Neural progenitor cell (in vitro differentiated cells): Measurements from ENCODE around the gene RASSF5. TPM values are rescaled to one million over a fixed set of nuclear protein-coding genes. Genes with fewer than 3 reads are reported as not detected.

Experiments
- DNase-seq: peaks from one replicate; pipeline ENCODE4 v3.0.0-alpha.2; 2016; ENCODE audit warnings: low spot score
- H2AFZ ChIP-seq: fragments of 200-600 bp; sonication (generic); replicated peaks from 2 replicates; pipeline ENCODE4 v1.6.1; 2016; ENCODE audit warnings: antibody characterized with exemption
- H3F3A ChIP-seq: fragments of 200-600 bp; sonication (generic); 2 replicates; pipeline ENCODE4 v1.6.1; 2016; ENCODE audit warnings: antibody characterized with exemption, low read depth
- H3K27ac ChIP-seq: fragments of 200-600 bp; sonication (generic); 2 replicates; pipeline ENCODE4 v1.5.1; 2016; ENCODE audit warnings: mild to moderate bottlenecking
- H3K27me3 ChIP-seq: fragments of 200-600 bp; sonication (generic); 2 replicates; pipeline ENCODE4 v1.6.1; 2016; ENCODE audit warnings: mild to moderate bottlenecking, moderate library complexity
- H3K36me3 ChIP-seq: fragments of 200-600 bp; sonication (generic); 2 replicates; pipeline ENCODE4 v1.5.1; 2016
- H3K4me1 ChIP-seq: fragments of 200-600 bp; sonication (generic); 2 replicates; pipeline ENCODE4 v1.6.1; 2016; ENCODE audit warnings: mixed run types
- H3K4me2 ChIP-seq: fragments of 200-600 bp; sonication (generic); 2 replicates; pipeline ENCODE4 v1.6.1; 2016
- H3K4me3 ChIP-seq: fragments of 200-600 bp; sonication (generic); 2 replicates; pipeline ENCODE4 v1.5.1; 2016
- H3K79me2 ChIP-seq: fragments of 200-600 bp; sonication (generic); 2 replicates; pipeline ENCODE4 v1.6.1; 2016; ENCODE audit warnings: low read depth
- H3K9ac ChIP-seq: fragments of 200-600 bp; sonication (generic); 2 replicates; pipeline ENCODE4 v1.6.1; 2016
- H3K9me3 ChIP-seq: fragments of 200-600 bp; sonication (generic); 2 replicates; pipeline ENCODE4 v1.5.1; 2016; ENCODE audit warnings: low read depth
- H4K20me1 ChIP-seq: fragments of 200-600 bp; sonication (generic); 2 replicates; pipeline ENCODE4 v1.6.1; 2016; ENCODE audit warnings: low read depth
- H3K27ac Mint-ChIP-seq: 3 replicates; pipeline ENCODE4 v1.8.0; 2021; ENCODE audit warnings: mixed read lengths
- H3K27me3 Mint-ChIP-seq: 2 replicates; pipeline ENCODE4 v1.8.0; 2022; ENCODE audit warnings: low read depth, mild to moderate bottlenecking, inconsistent platforms, moderate library complexity, mixed read lengths; ENCODE audit not compliant: insufficient read depth
- H3K36me3 Mint-ChIP-seq: 3 replicates; pipeline ENCODE4 v1.8.0; 2021; ENCODE audit warnings: mixed read lengths
- H3K4me1 Mint-ChIP-seq: 3 replicates; pipeline ENCODE4 v1.8.0; 2021; ENCODE audit warnings: mixed read lengths
- H3K4me3 Mint-ChIP-seq: 3 replicates; pipeline ENCODE4 v1.8.0; 2021; ENCODE audit warnings: mild to moderate bottlenecking, moderate library complexity, mixed read lengths
- H3K9me3 Mint-ChIP-seq: 3 replicates; pipeline ENCODE4 v1.8.0; 2020; ENCODE audit warnings: mixed read lengths
- EZH2 ChIP-seq: fragments of 200-600 bp; sonication (generic); IDR thresholded peaks from 2 replicates; pipeline ENCODE4 v1.6.1; 2017; ENCODE audit warnings: antibody characterized with exemption, mild to moderate bottlenecking, moderate library complexity
- EZH2phosphoT487 ChIP-seq: fragments of 200-600 bp; sonication (generic); IDR thresholded peaks from 2 replicates; pipeline ENCODE4 v1.6.1; 2017; ENCODE audit warnings: antibody characterized with exemption
- total RNA-seq: library from RNA; depleted of rRNA; stranded (reverse); fragments of >200 nt; gene quantifications from 2 replicates; pipeline ENCODE4 v1.2.3, GENCODE V29; 2015; ENCODE audit warnings: low replicate concordance
- TF ChIP-seq, protein P1 (sequence below): fragments of 200-600 bp; sonication (generic); IDR thresholded peaks from 2 replicates; pipeline ENCODE4 v1.5.1; 2017; ENCODE audit warnings: antibody characterized with exemption, mild to moderate bottlenecking

Gene RASSF5
- total RNA-seq, 1 donor from 2014 or later, result 0.43 TPM

DNA sequence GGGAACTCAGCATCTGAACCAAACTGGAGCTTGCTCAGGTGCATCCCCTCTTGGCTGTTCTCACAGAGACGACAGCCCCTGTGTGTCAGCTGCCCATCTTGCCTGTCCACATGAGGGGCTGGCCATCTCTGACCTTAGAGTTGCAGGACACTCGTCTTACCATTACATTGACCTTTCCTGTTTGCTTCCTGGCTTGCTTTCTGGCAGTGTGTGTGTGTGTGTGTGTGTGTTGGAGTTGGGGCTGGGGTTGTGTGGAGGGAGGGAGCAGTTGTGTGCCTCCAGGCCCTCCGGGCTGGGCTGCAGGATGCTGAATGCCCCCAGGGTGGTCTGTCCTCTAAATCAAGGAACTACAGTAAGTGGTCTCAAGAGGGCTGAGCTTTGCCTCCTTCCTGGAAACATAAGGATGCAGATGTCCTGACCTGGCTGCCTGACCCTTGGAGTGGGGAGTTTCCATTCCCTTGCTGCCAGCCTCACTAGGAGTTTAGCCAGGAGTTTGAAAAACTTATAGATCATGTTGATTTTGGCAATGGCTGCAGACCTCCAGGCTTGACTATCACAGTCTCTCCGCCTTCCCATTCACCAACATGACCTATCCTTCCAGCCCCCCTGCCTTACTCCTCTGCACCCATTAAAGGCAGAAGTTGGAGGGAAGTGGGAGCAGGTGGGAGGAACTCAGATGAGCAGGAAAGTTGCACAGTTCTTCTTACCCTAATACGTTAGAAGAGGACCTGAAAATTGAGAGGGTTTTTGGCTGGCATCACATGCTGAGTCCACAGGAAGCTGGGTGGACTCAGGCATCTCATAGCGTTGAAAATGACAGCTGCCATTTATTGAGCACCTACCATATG lies 19.0 kb downstream of the RASSF5 start:
- TF ChIP-seq EZH2phosphoT487 (no peak), EZH2 (no peak)
- TF ChIP-seq, protein P1, sequence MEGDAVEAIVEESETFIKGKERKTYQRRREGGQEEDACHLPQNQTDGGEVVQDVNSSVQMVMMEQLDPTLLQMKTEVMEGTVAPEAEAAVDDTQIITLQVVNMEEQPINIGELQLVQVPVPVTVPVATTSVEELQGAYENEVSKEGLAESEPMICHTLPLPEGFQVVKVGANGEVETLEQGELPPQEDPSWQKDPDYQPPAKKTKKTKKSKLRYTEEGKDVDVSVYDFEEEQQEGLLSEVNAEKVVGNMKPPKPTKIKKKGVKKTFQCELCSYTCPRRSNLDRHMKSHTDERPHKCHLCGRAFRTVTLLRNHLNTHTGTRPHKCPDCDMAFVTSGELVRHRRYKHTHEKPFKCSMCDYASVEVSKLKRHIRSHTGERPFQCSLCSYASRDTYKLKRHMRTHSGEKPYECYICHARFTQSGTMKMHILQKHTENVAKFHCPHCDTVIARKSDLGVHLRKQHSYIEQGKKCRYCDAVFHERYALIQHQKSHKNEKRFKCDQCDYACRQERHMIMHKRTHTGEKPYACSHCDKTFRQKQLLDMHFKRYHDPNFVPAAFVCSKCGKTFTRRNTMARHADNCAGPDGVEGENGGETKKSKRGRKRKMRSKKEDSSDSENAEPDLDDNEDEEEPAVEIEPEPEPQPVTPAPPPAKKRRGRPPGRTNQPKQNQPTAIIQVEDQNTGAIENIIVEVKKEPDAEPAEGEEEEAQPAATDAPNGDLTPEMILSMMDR, result no peak
- Mint-ChIP-seq H3K4me3 (no peak overlapping the region), H3K9me3 (no peaks in the 10 kb centered on the region)

DNA sequence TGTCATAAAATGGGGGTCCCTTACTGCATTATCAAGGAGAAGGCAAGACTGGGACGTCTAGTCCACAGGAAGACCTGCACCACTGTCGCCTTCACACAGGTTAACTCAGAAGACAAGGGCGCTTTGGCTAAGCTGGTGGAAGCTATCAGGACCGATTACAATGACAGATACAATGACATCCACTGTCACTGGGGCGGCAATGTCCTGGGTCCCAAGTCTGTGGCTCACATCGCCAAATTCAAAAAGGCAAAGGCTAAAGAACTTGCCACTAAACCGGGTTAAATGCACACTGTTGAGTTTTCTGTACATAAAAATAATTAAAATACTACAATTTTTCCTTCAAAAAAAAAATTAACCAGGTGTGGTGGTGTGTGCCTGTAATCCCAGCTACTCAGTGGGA lies 22.1 kb downstream of the RASSF5 start:
- Mint-ChIP-seq H3K9me3 (no peaks in the 10 kb centered on the region), H3K36me3 (no peaks in the 10 kb centered on the region), H3K4me1 (no peaks in the 10 kb centered on the region), H3K27ac (no peak overlapping the region), H3K4me3 (no peak overlapping the region), H3K27me3 (peaks cover 7% of the 10 kb centered on the region)
- Histone ChIP-seq H3K27ac (no peak overlapping the region), H3F3A (no peaks in the 10 kb centered on the region), H3K9ac (no peak overlapping the region), H4K20me1 (no peaks in the 10 kb centered on the region), H3K79me2 (no peaks in the 10 kb centered on the region), H3K9me3 (no peaks in the 10 kb centered on the region), H3K36me3 (no peaks in the 10 kb centered on the region), H3K4me3 (no peak overlapping the region), H3K4me1 (no peaks in the 10 kb centered on the region), H3K4me2 (no peak overlapping the region), H2AFZ (no peak overlapping the region), H3K27me3 (no peaks in the 10 kb centered on the region)
- no peak for DNase-seq
- TF ChIP-seq, protein P1, result no peak
- TF ChIP-seq EZH2, result no peak
- TF ChIP-seq EZH2phosphoT487, result no peak

More for the DNA sequence above, 19.0 kb downstream of the RASSF5 start:
- Histone ChIP-seq H3K4me2 (no peak overlapping the region), H3K36me3 (no peaks in the 10 kb centered on the region), H3K27ac (no peak overlapping the region), H3K27me3 (no peaks in the 10 kb centered on the region), H3K79me2 (no peaks in the 10 kb centered on the region), H4K20me1 (no peaks in the 10 kb centered on the region), H3F3A (peaks cover 10% of the 10 kb centered on the region), H2AFZ (no peak overlapping the region), H3K4me1 (peaks cover 4% of the 10 kb centered on the region), H3K9ac (no peak overlapping the region), H3K4me3 (no peak overlapping the region), H3K9me3 (no peaks in the 10 kb centered on the region)
- Mint-ChIP-seq H3K27ac (no peak overlapping the region), H3K36me3 (no peaks in the 10 kb centered on the region), H3K4me1 (peaks cover 10% of the 10 kb centered on the region), H3K27me3 (peaks cover 7% of the 10 kb centered on the region)
- DNase-seq, result no peak

DNA sequence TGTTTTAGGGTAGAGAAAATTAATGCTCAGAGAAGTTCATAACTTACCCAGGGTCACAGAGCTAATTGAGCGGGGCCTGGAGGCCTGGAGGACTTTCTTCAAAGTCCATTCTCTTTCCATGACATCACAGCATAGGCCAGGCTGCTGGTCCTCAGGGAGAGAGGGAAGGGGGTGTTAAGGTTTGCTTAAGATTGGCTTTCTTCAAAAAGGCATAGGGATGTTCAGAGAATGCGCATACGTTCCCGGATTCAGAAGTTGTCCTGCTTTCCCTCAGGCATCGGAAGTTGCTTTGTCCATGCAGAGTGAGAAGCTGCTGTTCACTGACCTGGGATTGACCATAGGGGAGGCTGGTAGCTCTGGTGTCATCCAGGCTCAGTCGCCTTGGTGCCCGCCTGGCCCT lies 25.0 kb downstream of the RASSF5 start:
- DNase-seq, result no peak
- no peaks in the 10 kb centered on the region for H3K4me1 ChIP-seq
- H3K4me2 ChIP-seq, result no peak overlapping the region
- H3K36me3 ChIP-seq, result no peaks in the 10 kb centered on the region
- H3K27me3 ChIP-seq, result no peaks in the 10 kb centered on the region
- no peaks in the 10 kb centered on the region for H3K9me3 Mint-ChIP-seq
- no peak overlapping the region for H2AFZ ChIP-seq
- H3K36me3 Mint-ChIP-seq, result no peaks in the 10 kb centered on the region
- no peaks in the 10 kb centered on the region for H3F3A ChIP-seq
- peaks cover 5% of the 10 kb centered on the region for H3K27me3 Mint-ChIP-seq
- TF ChIP-seq, protein P1, result no peak
- TF ChIP-seq EZH2, result no peak
- TF ChIP-seq EZH2phosphoT487, result no peak
- no peaks in the 10 kb centered on the region for H3K9me3 ChIP-seq
- no peak overlapping the region for H3K4me3 ChIP-seq
- no peaks in the 10 kb centered on the region for H4K20me1 ChIP-seq
- peaks cover 3% of the 10 kb centered on the region for H3K4me1 Mint-ChIP-seq
- H3K27ac Mint-ChIP-seq, result no peak overlapping the region
- H3K9ac ChIP-seq, result no peak overlapping the region
- H3K4me3 Mint-ChIP-seq, result no peak overlapping the region
- no peak overlapping the region for H3K27ac ChIP-seq
- H3K79me2 ChIP-seq, result no peaks in the 10 kb centered on the region
